HEK293 (cell line): ENCODE results near the gene BPIFB4.

Experiments used
- CTCF ChIA-PET: fragments of 350-600 bp; formaldehyde crosslinking; extraction: SDS; loops from one replicate; lab custom pipeline; 2021; ENCODE audit warnings: antibody characterized with exemption; lab: Yijun Ruan, JAX
- POLR2A ChIA-PET: fragments of 300-600 bp; formaldehyde crosslinking; extraction: SDS; loops from one replicate; lab custom pipeline; 2020; ENCODE audit warnings: antibody characterized with exemption, inconsistent platforms; lab: Yijun Ruan, JAX
- H3K27ac ChIP-seq: fragments of 200-500 bp; sonication (Bioruptor generic); 2 replicates; pipeline ENCODE4 v1.5.1; 2014; ENCODE audit warnings: low read depth, low read length, control low read depth, inconsistent platforms; ENCODE audit errors: extremely low read depth
- H3K36me3 ChIP-seq, 2 experiments: fragments of 200-500 bp in 1 of 2; sonication (Bioruptor generic) in 1 of 2; 1 replicate in 1 of 2; 2 replicates in 1 of 2; pipeline ENCODE4 v1.5.1; 2014 to 2017; ENCODE audit warnings: inconsistent platforms in 2 of 2, low read length in 2 of 2; ENCODE audit not compliant: control insufficient read depth in 2 of 2, insufficient read depth in 1 of 2
- H3K4me1 ChIP-seq: fragments of 200-500 bp; sonication (Bioruptor generic); 2 replicates; pipeline ENCODE4 v1.5.1; 2014; ENCODE audit warnings: mild to moderate bottlenecking, low read length, inconsistent platforms; ENCODE audit not compliant: control insufficient read depth, insufficient read depth
- H3K4me3 ChIP-seq: 2 replicates; pipeline ENCODE4 v1.5.1; 2011; ENCODE audit warnings: low read depth, mild to moderate bottlenecking, control low read depth, low read length, moderate library complexity
- H3K9me3 ChIP-seq: fragments of 200-500 bp; sonication (Bioruptor generic); 2 replicates; pipeline ENCODE4 v1.5.1; 2014; ENCODE audit warnings: low read depth, low read length, inconsistent platforms; ENCODE audit not compliant: control insufficient read depth, insufficient read depth
- AEBP2 ChIP-seq: fragments of 450-650 bp; formaldehyde crosslinking; IDR thresholded peaks from 2 replicates; pipeline ENCODE4 v1.5.1; 2016; ENCODE audit warnings: missing biosample characterization, missing genetic modification characterization, borderline replicate concordance
- BCL6B ChIP-seq: fragments of 450-650 bp; formaldehyde crosslinking; IDR thresholded peaks from 2 replicates; pipeline ENCODE4 v1.5.1; 2017; ENCODE audit warnings: missing biosample characterization, missing genetic modification characterization
- GLIS1 ChIP-seq: fragments of 450-650 bp; formaldehyde crosslinking; IDR thresholded peaks from 2 replicates; pipeline ENCODE4 v1.5.1; 2016; ENCODE audit warnings: missing biosample characterization, missing genetic modification characterization
- KLF17 ChIP-seq: fragments of 450-650 bp; formaldehyde crosslinking; IDR thresholded peaks from 2 replicates; pipeline ENCODE4 v1.5.1; 2016; ENCODE audit warnings: missing biosample characterization, missing genetic modification characterization
- MZF1 ChIP-seq: fragments of 450-650 bp; formaldehyde crosslinking; IDR thresholded peaks from 2 replicates; pipeline ENCODE4 v1.5.1; 2017; ENCODE audit warnings: missing biosample characterization, missing genetic modification characterization, borderline replicate concordance
- SP3 ChIP-seq: fragments of 450-650 bp; formaldehyde crosslinking; IDR thresholded peaks from 2 replicates; pipeline ENCODE4 v1.5.1; 2016; ENCODE audit warnings: missing biosample characterization, missing genetic modification characterization
- TCF7L2 ChIP-seq: IDR thresholded peaks from 2 replicates; pipeline ENCODE4 v1.6.1; 2011; ENCODE audit warnings: low read depth, mild to moderate bottlenecking, inconsistent platforms, low read length, moderate library complexity, borderline replicate concordance
- ZBTB17 ChIP-seq: fragments of 450-650 bp; formaldehyde crosslinking; IDR thresholded peaks from 2 replicates; pipeline ENCODE4 v1.5.1; 2016; ENCODE audit warnings: missing biosample characterization, missing genetic modification characterization
- ZBTB20 ChIP-seq: fragments of 450-650 bp; formaldehyde crosslinking; IDR thresholded peaks from 2 replicates; pipeline ENCODE4 v1.5.1; 2016; ENCODE audit warnings: missing biosample characterization, missing genetic modification characterization
- ZEB2 ChIP-seq: fragments of 450-650 bp; formaldehyde crosslinking; IDR thresholded peaks from 2 replicates; pipeline ENCODE4 v1.5.1; 2016; ENCODE audit warnings: missing biosample characterization, missing genetic modification characterization
- ZFP41 ChIP-seq: fragments of 450-650 bp; formaldehyde crosslinking; IDR thresholded peaks from 2 replicates; pipeline ENCODE4 v1.5.1; 2016; ENCODE audit warnings: missing biosample characterization, missing genetic modification characterization, borderline replicate concordance
- ZNF112 ChIP-seq: fragments of 450-650 bp; formaldehyde crosslinking; IDR thresholded peaks from 2 replicates; pipeline ENCODE4 v1.5.0; 2017; ENCODE audit warnings: missing biosample characterization, missing genetic modification characterization
- ZNF140 ChIP-seq: fragments of 450-650 bp; formaldehyde crosslinking; IDR thresholded peaks from 2 replicates; pipeline ENCODE4 v1.5.1; 2016; ENCODE audit warnings: missing biosample characterization, missing genetic modification characterization
- ZNF155 ChIP-seq: fragments of 450-650 bp; formaldehyde crosslinking; IDR thresholded peaks from 2 replicates; pipeline ENCODE4 v1.5.1; 2016; ENCODE audit warnings: missing biosample characterization, missing genetic modification characterization
- ZNF16 ChIP-seq: fragments of 450-650 bp; formaldehyde crosslinking; IDR thresholded peaks from 2 replicates; pipeline ENCODE4 v1.5.1; 2016; ENCODE audit warnings: low read depth, missing biosample characterization, missing genetic modification characterization
- ZNF19 ChIP-seq: fragments of 450-650 bp; formaldehyde crosslinking; IDR thresholded peaks from 2 replicates; pipeline ENCODE4; 2016; ENCODE audit warnings: missing biosample characterization, missing genetic modification characterization, low read depth
- ZNF335 ChIP-seq: fragments of 450-650 bp; formaldehyde crosslinking; conservative IDR thresholded peaks from 2 replicates; pipeline ENCODE4 v1.5.1; 2016; ENCODE audit warnings: missing biosample characterization, missing genetic modification characterization
- ZNF37A ChIP-seq: fragments of 450-650 bp; IDR thresholded peaks from 2 replicates; pipeline ENCODE4 v1.5.1; 2018; ENCODE audit warnings: missing biosample characterization, missing genetic modification characterization
- ZNF555 ChIP-seq: fragments of 450-650 bp; formaldehyde crosslinking; conservative IDR thresholded peaks from 2 replicates; pipeline ENCODE4 v1.5.1; 2017; ENCODE audit warnings: missing biosample characterization, mild to moderate bottlenecking, missing genetic modification characterization, inconsistent platforms
- ZNF610 ChIP-seq: fragments of 450-650 bp; formaldehyde crosslinking; IDR thresholded peaks from 2 replicates; pipeline ENCODE4 v1.5.1; 2016; ENCODE audit warnings: missing biosample characterization, missing genetic modification characterization, borderline replicate concordance
- ZNF621 ChIP-seq: fragments of 450-650 bp; formaldehyde crosslinking; IDR thresholded peaks from 2 replicates; pipeline ENCODE4 v1.5.1; 2017; ENCODE audit warnings: missing biosample characterization, missing genetic modification characterization
- ZNF624 ChIP-seq: fragments of 450-650 bp; formaldehyde crosslinking; IDR thresholded peaks from 2 replicates; pipeline ENCODE4 v1.5.1; 2017; ENCODE audit warnings: missing biosample characterization, missing genetic modification characterization
- ZNF747 ChIP-seq: fragments of 450-650 bp; formaldehyde crosslinking; IDR thresholded peaks from 2 replicates; pipeline ENCODE4 v1.5.1; 2016; ENCODE audit warnings: missing biosample characterization, missing genetic modification characterization
- ZNF777 ChIP-seq: fragments of 450-650 bp; formaldehyde crosslinking; IDR thresholded peaks from 2 replicates; pipeline ENCODE4 v1.5.1; 2017; ENCODE audit warnings: missing biosample characterization, missing genetic modification characterization, borderline replicate concordance
- ZNF830 ChIP-seq: fragments of 450-650 bp; IDR thresholded peaks from 2 replicates; pipeline ENCODE4 v1.5.0; 2018; ENCODE audit warnings: missing biosample characterization, missing genetic modification characterization, low read depth, mild to moderate bottlenecking, moderate library complexity
- ZSCAN30 ChIP-seq: fragments of 450-650 bp; IDR thresholded peaks from 2 replicates; pipeline ENCODE4 v1.5.1; 2018; ENCODE audit warnings: missing biosample characterization, mild to moderate bottlenecking, missing genetic modification characterization, moderate library complexity
- ZSCAN4 ChIP-seq: fragments of 450-650 bp; formaldehyde crosslinking; IDR thresholded peaks from 2 replicates; pipeline ENCODE4 v1.5.1; 2017; ENCODE audit warnings: missing biosample characterization, missing genetic modification characterization
- TF ChIP-seq, protein P1 (sequence below): fragments of 450-650 bp; formaldehyde crosslinking; IDR thresholded peaks from 2 replicates; pipeline ENCODE4 v1.5.1; 2016; ENCODE audit warnings: missing biosample characterization, missing genetic modification characterization

BPIFB4 gene

DNA sequence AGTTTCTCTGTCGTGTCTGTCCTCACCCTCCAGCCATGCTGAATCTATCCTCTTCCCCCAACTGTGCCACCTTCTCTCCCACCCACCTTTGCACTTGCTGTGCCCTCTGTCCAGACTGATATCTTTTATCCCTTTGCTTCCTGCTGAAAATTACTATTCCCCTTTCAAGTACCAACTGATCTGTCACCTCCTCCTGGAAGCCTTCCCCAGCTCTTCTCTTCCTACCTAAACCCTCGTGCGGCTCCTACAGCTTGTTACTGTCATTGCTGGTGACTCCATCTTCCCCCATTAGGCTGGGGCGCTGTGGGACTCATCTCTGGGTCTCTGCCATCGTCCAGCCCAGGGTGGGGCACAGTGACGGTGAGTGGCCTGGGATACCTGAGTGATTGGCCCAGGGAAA is 46.9 kb upstream of the BPIFB4 start (continued):
- no peak for TF ChIP-seq AEBP2 (tag by site-specific recombination)
- no peak for TF ChIP-seq MZF1 (tag by site-specific recombination)
- TF ChIP-seq ZNF335 (tag by site-specific recombination): no peak
- TF ChIP-seq ZNF830: no peak
- no peak for TF ChIP-seq ZEB2 (tag by site-specific recombination)
- TF ChIP-seq KLF17 (tag by site-specific recombination): no peak
- no peak for TF ChIP-seq GLIS1 (tag by site-specific recombination)
- TF ChIP-seq SP3: no peak
- no peak for TF ChIP-seq ZNF610 (tag by site-specific recombination)
- TF ChIP-seq ZNF16 (tag by site-specific recombination): no peak
- no peak for TF ChIP-seq ZNF555 (tag by site-specific recombination)
- TF ChIP-seq ZNF155: no peak

DNA sequence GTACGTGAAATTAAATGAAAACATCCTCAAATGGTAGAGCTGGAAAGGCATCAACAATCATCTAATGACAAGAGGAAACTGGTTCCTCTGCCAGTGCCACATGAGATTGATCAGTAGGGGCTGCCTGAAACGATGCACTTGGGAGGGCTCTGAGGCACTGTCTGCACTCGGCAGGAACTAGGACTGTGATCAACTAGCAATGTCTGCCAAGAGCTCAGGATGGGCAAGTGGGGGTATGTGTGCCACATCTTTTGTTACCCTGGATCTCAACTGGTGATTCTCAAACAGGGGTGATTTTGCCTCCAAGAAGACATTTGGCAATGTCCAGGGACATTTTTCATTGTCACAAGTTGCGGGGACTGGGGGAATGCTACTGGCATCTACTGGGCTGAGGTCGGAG is 46.1 kb upstream of the BPIFB4 start:
- POLR2A ChIA-PET: no interaction called here

GRCh38 chr20:33034115-33034514 is 45.3 kb upstream of the BPIFB4 start:
- no peak overlapping the region for H3K27ac ChIP-seq
- no peaks in the 10 kb centered on the region for H3K9me3 ChIP-seq
- ChIA-PET CTCF (no interaction called here), POLR2A (no interaction called here)
- no peaks in the 10 kb centered on the region for H3K36me3 ChIP-seq
- H3K4me3 ChIP-seq: no peak overlapping the region
- no peaks in the 10 kb centered on the region for H3K4me1 ChIP-seq
- no peak for TF ChIP-seq ZSCAN4 (tag by site-specific recombination)
- TF ChIP-seq ZNF747: no peak
- no peak for TF ChIP-seq ZNF621 (tag by site-specific recombination)
- no peak for TF ChIP-seq ZSCAN30 (tag by site-specific recombination)
- no peak for TF ChIP-seq BCL6B (tag by site-specific recombination)
- no peak for TF ChIP-seq ZBTB20 (tag by site-specific recombination)
- no peak for TF ChIP-seq ZNF777 (tag by site-specific recombination)
- TF ChIP-seq ZNF624 (tag by site-specific recombination): no peak
- no peak for TF ChIP-seq ZNF140 (tag by site-specific recombination)
- no peak for TF ChIP-seq ZNF37A (tag by site-specific recombination)
- no peak for TF ChIP-seq GLIS1 (tag by site-specific recombination)
- no peak for TF ChIP-seq TCF7L2
- TF ChIP-seq, protein P1, sequence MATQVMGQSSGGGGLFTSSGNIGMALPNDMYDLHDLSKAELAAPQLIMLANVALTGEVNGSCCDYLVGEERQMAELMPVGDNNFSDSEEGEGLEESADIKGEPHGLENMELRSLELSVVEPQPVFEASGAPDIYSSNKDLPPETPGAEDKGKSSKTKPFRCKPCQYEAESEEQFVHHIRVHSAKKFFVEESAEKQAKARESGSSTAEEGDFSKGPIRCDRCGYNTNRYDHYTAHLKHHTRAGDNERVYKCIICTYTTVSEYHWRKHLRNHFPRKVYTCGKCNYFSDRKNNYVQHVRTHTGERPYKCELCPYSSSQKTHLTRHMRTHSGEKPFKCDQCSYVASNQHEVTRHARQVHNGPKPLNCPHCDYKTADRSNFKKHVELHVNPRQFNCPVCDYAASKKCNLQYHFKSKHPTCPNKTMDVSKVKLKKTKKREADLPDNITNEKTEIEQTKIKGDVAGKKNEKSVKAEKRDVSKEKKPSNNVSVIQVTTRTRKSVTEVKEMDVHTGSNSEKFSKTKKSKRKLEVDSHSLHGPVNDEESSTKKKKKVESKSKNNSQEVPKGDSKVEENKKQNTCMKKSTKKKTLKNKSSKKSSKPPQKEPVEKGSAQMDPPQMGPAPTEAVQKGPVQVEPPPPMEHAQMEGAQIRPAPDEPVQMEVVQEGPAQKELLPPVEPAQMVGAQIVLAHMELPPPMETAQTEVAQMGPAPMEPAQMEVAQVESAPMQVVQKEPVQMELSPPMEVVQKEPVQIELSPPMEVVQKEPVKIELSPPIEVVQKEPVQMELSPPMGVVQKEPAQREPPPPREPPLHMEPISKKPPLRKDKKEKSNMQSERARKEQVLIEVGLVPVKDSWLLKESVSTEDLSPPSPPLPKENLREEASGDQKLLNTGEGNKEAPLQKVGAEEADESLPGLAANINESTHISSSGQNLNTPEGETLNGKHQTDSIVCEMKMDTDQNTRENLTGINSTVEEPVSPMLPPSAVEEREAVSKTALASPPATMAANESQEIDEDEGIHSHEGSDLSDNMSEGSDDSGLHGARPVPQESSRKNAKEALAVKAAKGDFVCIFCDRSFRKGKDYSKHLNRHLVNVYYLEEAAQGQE (tag by site-specific recombination): no peak
- TF ChIP-seq ZNF16 (tag by site-specific recombination): no peak
- TF ChIP-seq ZNF19 (tag by site-specific recombination): no peak
- TF ChIP-seq ZFP41 (tag by site-specific recombination): no peak

More for the DNA sequence above, 46.1 kb upstream of the BPIFB4 start:
- Histone ChIP-seq H3K9me3 (no peaks in the 10 kb centered on the region), H3K36me3 (no peaks in the 10 kb centered on the region), H3K27ac (no peak overlapping the region), H3K4me3 (no peak overlapping the region), H3K4me1 (no peaks in the 10 kb centered on the region)
- CTCF ChIA-PET: no interaction called here
- peak; percentile 80; the same call in 1 of the 2 replicates for TF ChIP-seq ZBTB17 (tag by site-specific recombination)
- no peak for TF ChIP-seq ZNF112 (tag by site-specific recombination)
